ENCODE measurements around the gene UBXN10. TPM values are rescaled to one million over a fixed set of nuclear protein-coding genes. Genes with fewer than 3 reads are reported as not detected.

The UBXN10 gene
- total and polyA plus RNA-seq, 4 donors, result 0.50 to 2.3 (median 1.1) TPM

- TF ChIP-seq SP1 (IDR thresholded peaks at IDR 0.05) (no peak), FOXA2 (IDR thresholded peaks at IDR 0.05) (no peak), EGR1 (IDR thresholded peaks at IDR 0.05; ENCODE audit: low read depth in 2 of 2) (no peak), GABPA (IDR thresholded peaks at IDR 0.05 in 1 of 2, conservative IDR thresholded peaks at IDR 0.05 in 1 of 2) (no peak), MAX (IDR thresholded peaks at IDR 0.05) (no peak), TAF1 (conservative IDR thresholded peaks at IDR 0.05) (no peak), FOXA1 (IDR thresholded peaks at IDR 0.05) (no peak), REST (IDR thresholded peaks at IDR 0.05) (no peak), CTCF (IDR thresholded peaks at IDR 0.05; ENCODE audit: low read depth, low read length, missing input control) (no peak), RAD21 (IDR thresholded peaks at IDR 0.05) (no peak), YY1 (IDR thresholded peaks at IDR 0.05) (no peak), HNF4G (IDR thresholded peaks at IDR 0.05) (no peak), NR2F2 (IDR thresholded peaks at IDR 0.05) (no peak), RXRA (IDR thresholded peaks at IDR 0.05) (no peak)
- Histone ChIP-seq H3K4me1 (ENCODE audit: control insufficient read depth in 4 of 4, insufficient read depth in 4 of 4, low read length in 3 of 4) (no peaks in the 10 kb centered on the region), H3K27ac (ENCODE audit: low read depth in 1 of 2, low read length in 2 of 2) (no peak overlapping the region), H3K36me3 (ENCODE audit: control insufficient read depth in 4 of 4, insufficient read depth in 3 of 4, low read depth in 1 of 4, low read length in 3 of 4) (no peaks in the 10 kb centered on the region), H3K27me3 (ENCODE audit: control insufficient read depth in 4 of 4, insufficient read depth in 4 of 4, low read length in 3 of 4) (no peaks in the 10 kb centered on the region), H3K9me3 (ENCODE audit: control insufficient read depth in 4 of 4, low read length in 3 of 4) (no peaks in the 10 kb centered on the region), H3K9ac (ENCODE audit: low read depth in 1 of 2, low read length in 2 of 2) (no peak overlapping the region), H3K4me3 (ENCODE audit: low read depth in 1 of 3, low read length in 3 of 3) (no peak overlapping the region)
- no peak for DNase-seq (ENCODE audit: low spot score)
- 90% methylated on average over 13 of the region's 13 CpGs for WGBS
Observed at GRCh38 chr1:20139776-20140612, 45.9 kb upstream of the UBXN10 start.

GRCh38 chr1:20141001-20141400 is 44.9 kb upstream of the UBXN10 start:
- Histone ChIP-seq H3K36me3 (ENCODE audit: control insufficient read depth in 4 of 4, insufficient read depth in 3 of 4, low read depth in 1 of 4, low read length in 3 of 4) (no peaks in the 10 kb centered on the region), H3K4me3 (ENCODE audit: low read depth in 1 of 3, low read length in 3 of 3) (no peak overlapping the region), H3K9me3 (ENCODE audit: control insufficient read depth in 4 of 4, low read length in 3 of 4) (no peaks in the 10 kb centered on the region), H3K4me1 (ENCODE audit: control insufficient read depth in 4 of 4, insufficient read depth in 4 of 4, low read length in 3 of 4) (no peaks in the 10 kb centered on the region), H3K9ac (ENCODE audit: low read depth in 1 of 2, low read length in 2 of 2) (no peak overlapping the region), H3K27me3 (ENCODE audit: control insufficient read depth in 4 of 4, insufficient read depth in 4 of 4, low read length in 3 of 4) (no peaks in the 10 kb centered on the region), H3K27ac (ENCODE audit: low read depth in 1 of 2, low read length in 2 of 2) (no peak overlapping the region)
- WGBS, result 90% methylated on average over 9 of the region's 9 CpGs
- DNase-seq (ENCODE audit: low spot score), result no peak
- TF ChIP-seq EGR1 (IDR thresholded peaks at IDR 0.05; ENCODE audit: low read depth in 2 of 2) (no peak), HNF4G (IDR thresholded peaks at IDR 0.05) (no peak), ATF3 (IDR thresholded peaks at IDR 0.05) (no peak), FOXA2 (IDR thresholded peaks at IDR 0.05) (no peak)

Data from liver (tissue), 9 donors.